H9 (cell line): Measurements from ENCODE around the gene CLEC16A. TPM values are rescaled to one million over a fixed set of nuclear protein-coding genes. Genes with fewer than 3 reads are reported as not detected.

Source experiments
- DNase-seq: peaks from one replicate; pipeline ENCODE4 v3.0.0-alpha.2; 2017
- H2AFZ ChIP-seq: one replicate; pipeline ENCODE4 v1.6.1; 2013; ENCODE audit warnings: mild to moderate bottlenecking, low read length, control low read depth, moderate library complexity
- H2AK5ac ChIP-seq: 2 replicates; pipeline ENCODE4 v1.6.1; 2013; ENCODE audit warnings: low read length, control low read depth, mixed read lengths; ENCODE audit not compliant: insufficient read length
- H2BK120ac ChIP-seq: one replicate; pipeline ENCODE4 v1.6.1; 2013; ENCODE audit warnings: low read depth, mild to moderate bottlenecking, low read length, control low read depth, inconsistent platforms; ENCODE audit not compliant: poor library complexity, severe bottlenecking
- H2BK12ac ChIP-seq: 2 replicates; pipeline ENCODE4 v1.6.1; 2013; ENCODE audit warnings: low read length, control low read depth, mixed read lengths, low read depth; ENCODE audit not compliant: insufficient read length
- H2BK15ac ChIP-seq: 2 replicates; pipeline ENCODE4 v1.6.1; 2013; ENCODE audit warnings: low read depth, low read length, control low read depth
- H2BK20ac ChIP-seq: one replicate; pipeline ENCODE4 v1.6.1; 2013; ENCODE audit warnings: low read depth, mild to moderate bottlenecking, low read length, control low read depth, inconsistent platforms; ENCODE audit not compliant: poor library complexity, severe bottlenecking
- H2BK5ac ChIP-seq: 2 replicates; pipeline ENCODE4 v1.6.1; 2013; ENCODE audit warnings: low read length, control low read depth, mixed read lengths; ENCODE audit not compliant: insufficient read length
- H3K14ac ChIP-seq: 2 replicates; pipeline ENCODE4 v1.6.1; 2013; ENCODE audit warnings: low read length, control low read depth; ENCODE audit not compliant: insufficient read depth
- H3K18ac ChIP-seq: 2 replicates; pipeline ENCODE4 v1.6.1; 2013; ENCODE audit warnings: low read depth, mild to moderate bottlenecking, mixed read lengths, low read length, control low read depth; ENCODE audit not compliant: insufficient read length
- H3K23ac ChIP-seq: 2 replicates; pipeline ENCODE4 v1.6.1; 2013; ENCODE audit warnings: low read length, control low read depth, mixed read lengths, low read depth; ENCODE audit not compliant: insufficient read length
- H3K23me2 ChIP-seq: 2 replicates; pipeline ENCODE4 v1.6.1; 2013; ENCODE audit warnings: low read depth, mild to moderate bottlenecking, mixed read lengths, low read length, control low read depth; ENCODE audit not compliant: insufficient read length, poor library complexity, severe bottlenecking
- H3K27ac ChIP-seq: 2 replicates; pipeline ENCODE4 v1.5.1; 2013; ENCODE audit warnings: low read length, control low read depth, mixed read lengths, low read depth; ENCODE audit not compliant: insufficient read length
- H3K27me3 ChIP-seq: 2 replicates; pipeline ENCODE4 v1.6.1; 2013; ENCODE audit warnings: low read length, control low read depth, inconsistent platforms; ENCODE audit not compliant: insufficient read depth
- H3K4ac ChIP-seq: 2 replicates; pipeline ENCODE4 v1.6.1; 2013; ENCODE audit warnings: low read depth, mild to moderate bottlenecking, control low read depth, inconsistent platforms, low read length, moderate library complexity
- H3K4me1 ChIP-seq: 2 replicates; pipeline ENCODE4 v1.6.1; 2013; ENCODE audit warnings: low read length, control low read depth, inconsistent platforms; ENCODE audit not compliant: insufficient read depth
- H3K4me2 ChIP-seq: 2 replicates; pipeline ENCODE4 v1.6.1; 2013; ENCODE audit warnings: low read length, control low read depth, mixed read lengths; ENCODE audit not compliant: insufficient read length, insufficient read depth
- H3K56ac ChIP-seq: 2 replicates; pipeline ENCODE4 v1.6.1; 2013; ENCODE audit warnings: low read depth, mild to moderate bottlenecking, mixed read lengths, low read length, control low read depth; ENCODE audit not compliant: insufficient read length
- H3K79me1 ChIP-seq: 2 replicates; pipeline ENCODE4 v1.6.1; 2013; ENCODE audit warnings: low read depth, mild to moderate bottlenecking, moderate library complexity, low read length, control low read depth, inconsistent platforms; ENCODE audit not compliant: insufficient read depth, poor library complexity, severe bottlenecking
- H3K79me2 ChIP-seq: 2 replicates; pipeline ENCODE4 v1.6.1; 2013; ENCODE audit warnings: low read length, control low read depth, inconsistent platforms; ENCODE audit not compliant: insufficient read depth
- H3K9ac ChIP-seq: 2 replicates; pipeline ENCODE4 v1.6.1; 2013; ENCODE audit warnings: low read length, control low read depth, mixed read lengths; ENCODE audit not compliant: insufficient read length; ENCODE audit errors: extremely low read depth
- H3K9me3 ChIP-seq: one replicate; pipeline ENCODE4 v1.6.1; 2013; ENCODE audit warnings: low read depth, low read length, inconsistent platforms; ENCODE audit not compliant: control insufficient read depth
- H3T11ph ChIP-seq: one replicate; pipeline ENCODE4 v1.6.1; 2013; ENCODE audit warnings: mild to moderate bottlenecking, low read length, control low read depth, inconsistent platforms
- H4K20me1 ChIP-seq: one replicate; pipeline ENCODE4 v1.6.1; 2013; ENCODE audit not compliant: control insufficient read depth, insufficient read length, insufficient read depth
- H4K5ac ChIP-seq: 2 replicates; pipeline ENCODE4 v1.6.1; 2013; ENCODE audit warnings: low read depth, mild to moderate bottlenecking, mixed read lengths, low read length, control low read depth; ENCODE audit not compliant: insufficient read length
- H4K8ac ChIP-seq: replicated peaks from 2 replicates; pipeline ENCODE4 v1.6.1; 2013; ENCODE audit warnings: low read length, control low read depth, mixed read lengths, low read depth; ENCODE audit not compliant: insufficient read length
- H4K91ac ChIP-seq: 2 replicates; pipeline ENCODE4 v1.6.1; 2013; ENCODE audit warnings: low read depth, mild to moderate bottlenecking, moderate library complexity, mixed read lengths, low read length, control low read depth; ENCODE audit not compliant: insufficient read length
- H3K27ac Mint-ChIP-seq, 3 experiments: 2 replicates in 2 of 3; 3 replicates in 1 of 3; pipeline ENCODE4 v1.8.0; 2020 to 2021; ENCODE audit warnings: mixed read lengths in 3 of 3, mild to moderate bottlenecking in 1 of 3, moderate library complexity in 1 of 3
- H3K27me3 Mint-ChIP-seq: 2 replicates; pipeline ENCODE4 v1.8.0; 2021; ENCODE audit warnings: low read depth, mild to moderate bottlenecking, moderate library complexity, mixed read lengths
- H3K36me3 Mint-ChIP-seq, 3 experiments: 2 replicates in 2 of 3; 3 replicates in 1 of 3; pipeline ENCODE4 v1.8.0; 2020 to 2021; ENCODE audit warnings: low read depth in 3 of 3, mixed read lengths in 3 of 3; ENCODE audit not compliant: insufficient read depth in 1 of 3
- H3K4me1 Mint-ChIP-seq, 2 experiments: 2 replicates each; pipeline ENCODE4 v1.8.0; 2020; ENCODE audit warnings: mixed read lengths in 2 of 2
- H3K4me3 Mint-ChIP-seq, 2 experiments: 2 replicates in 1 of 2; 3 replicates in 1 of 2; pipeline ENCODE4 v1.8.0; 2020 to 2021; ENCODE audit warnings: mild to moderate bottlenecking in 2 of 2, mixed read lengths in 2 of 2, moderate library complexity in 1 of 2
- H3K9me3 Mint-ChIP-seq, 2 experiments: 2 replicates in 1 of 2; 3 replicates in 1 of 2; pipeline ENCODE4 v1.8.0; 2020; ENCODE audit warnings: mild to moderate bottlenecking in 2 of 2, mixed read lengths in 2 of 2, moderate library complexity in 1 of 2
- WGBS: extraction: QIAGEN DNeasy Blood & Tissue Kit; methylation state at CpG from one replicate; pipeline ENCODE4 v1.1.7; 2013; ENCODE audit warnings: missing lambda C conversion rate, low lambda C conversion rate, mixed read lengths; ENCODE audit not compliant: insufficient read length; ENCODE audit errors: extremely low coverage; 5-methylcytosine and 5-hydroxymethylcytosine counted together
- total RNA-seq: library from RNA; stranded (reverse); gene quantifications from 2 replicates; pipeline ENCODE4 v1.2.1, GENCODE V29; 2021
- TF ChIP-seq, protein P1 (sequence below): fragments of 200-600 bp; sonication (generic); conservative IDR thresholded peaks from 3 replicates; pipeline ENCODE4 v1.8.0; 2021; ENCODE audit warnings: antibody characterized with exemption, mild to moderate bottlenecking

The CLEC16A gene
- total RNA-seq, 1 experiment from 2014 or later, result 15.2 TPM

GRCh38 chr16:11057711-11058345 is 113.5 kb downstream of the CLEC16A start:
- H3K4me1 Mint-ChIP-seq, result peaks cover 2% of the 10 kb centered on the region in 2 experiments; a peak in 3 of 4 replicates
- H3K27me3 Mint-ChIP-seq, result no peaks in the 10 kb centered on the region

More at GRCh38 chr16:11057711-11058345, 113.5 kb downstream of the CLEC16A start:
- Histone ChIP-seq H4K91ac (no peak overlapping the region), H4K20me1 (no peaks in the 10 kb centered on the region), H3K4ac (no peak overlapping the region), H2BK15ac (no peak overlapping the region), H2BK12ac (no peak overlapping the region), H3K9ac (no peak overlapping the region), H3K9me3 (no peaks in the 10 kb centered on the region), H4K8ac (no peak overlapping the region), H2BK120ac (no peak overlapping the region), H3K23ac (no peak overlapping the region), H3K18ac (no peak overlapping the region), H3K79me1 (no peaks in the 10 kb centered on the region), H2BK20ac (no peak overlapping the region), H2BK5ac (no peak overlapping the region), H3T11ph (no peak overlapping the region), H3K56ac (no peak overlapping the region), H3K14ac (no peak overlapping the region), H2AK5ac (no peak overlapping the region), H3K79me2 (no peaks in the 10 kb centered on the region), H3K27me3 (no peaks in the 10 kb centered on the region), H3K23me2 (no peaks in the 10 kb centered on the region), H2AFZ (no peak overlapping the region), H4K5ac (no peak overlapping the region), H3K27ac (no peak overlapping the region), H3K4me1 (no peaks in the 10 kb centered on the region), H3K4me2 (no peak overlapping the region)
- H3K36me3 Mint-ChIP-seq, result peaks cover 0 to 18% (median 3%) of the 10 kb centered on the region in 3 experiments; a peak in 3 of 7 replicates
- no peaks in the 10 kb centered on the region for H3K9me3 Mint-ChIP-seq
- no peak overlapping the region for H3K27ac Mint-ChIP-seq
- WGBS, result no CpG with 5 or more reads among the region's 9 CpGs
- no peak overlapping the region for H3K4me3 Mint-ChIP-seq
- no peak for DNase-seq
- TF ChIP-seq, protein P1, sequence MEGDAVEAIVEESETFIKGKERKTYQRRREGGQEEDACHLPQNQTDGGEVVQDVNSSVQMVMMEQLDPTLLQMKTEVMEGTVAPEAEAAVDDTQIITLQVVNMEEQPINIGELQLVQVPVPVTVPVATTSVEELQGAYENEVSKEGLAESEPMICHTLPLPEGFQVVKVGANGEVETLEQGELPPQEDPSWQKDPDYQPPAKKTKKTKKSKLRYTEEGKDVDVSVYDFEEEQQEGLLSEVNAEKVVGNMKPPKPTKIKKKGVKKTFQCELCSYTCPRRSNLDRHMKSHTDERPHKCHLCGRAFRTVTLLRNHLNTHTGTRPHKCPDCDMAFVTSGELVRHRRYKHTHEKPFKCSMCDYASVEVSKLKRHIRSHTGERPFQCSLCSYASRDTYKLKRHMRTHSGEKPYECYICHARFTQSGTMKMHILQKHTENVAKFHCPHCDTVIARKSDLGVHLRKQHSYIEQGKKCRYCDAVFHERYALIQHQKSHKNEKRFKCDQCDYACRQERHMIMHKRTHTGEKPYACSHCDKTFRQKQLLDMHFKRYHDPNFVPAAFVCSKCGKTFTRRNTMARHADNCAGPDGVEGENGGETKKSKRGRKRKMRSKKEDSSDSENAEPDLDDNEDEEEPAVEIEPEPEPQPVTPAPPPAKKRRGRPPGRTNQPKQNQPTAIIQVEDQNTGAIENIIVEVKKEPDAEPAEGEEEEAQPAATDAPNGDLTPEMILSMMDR, result no peak
